Measurements from ENCODE around the gene TEX30. TPM values are rescaled to one million over a fixed set of nuclear protein-coding genes. Genes with fewer than 3 reads are reported as not detected.

TEX30 gene
- total RNA-seq, 1 experiment from 2014 or later: 13.1 TPM

GRCh38 chr13:102800145-102801041 is 26.8 kb upstream of the TEX30 start:
- no peaks in the 10 kb centered on the region for H3K4me1 ChIP-seq (ENCODE audit: insufficient read depth, low read length)
- no peaks in the 10 kb centered on the region for H3K79me1 ChIP-seq (ENCODE audit: insufficient read depth, low read depth, low read length, poor library complexity, severe bottlenecking)
- no peak overlapping the region for H3K27ac ChIP-seq (ENCODE audit: insufficient read length, low read depth, low read length)
- H4K5ac ChIP-seq (ENCODE audit: insufficient read length, low read depth, low read length): no peak overlapping the region
- H3K23ac ChIP-seq (ENCODE audit: insufficient read length, low read depth, low read length): no peak overlapping the region
- H3K27ac Mint-ChIP-seq: no peak overlapping the region
- H4K8ac ChIP-seq (replicated peaks; ENCODE audit: insufficient read length, low read depth, low read length): no peak overlapping the region
- no peak overlapping the region; the same call in 1 of the 2 replicates for H2BK15ac ChIP-seq (ENCODE audit: low read depth, low read length)
- peaks cover 5 to 8% of the 10 kb centered on the region in 2 experiments; a peak in 3 of 4 replicates for H3K4me1 Mint-ChIP-seq
- no peak overlapping the region for H2BK5ac ChIP-seq (ENCODE audit: insufficient read length, low read length)
- no peaks in the 10 kb centered on the region for H4K20me1 ChIP-seq (ENCODE audit: control insufficient read depth, insufficient read depth, insufficient read length)
- H2AFZ ChIP-seq (ENCODE audit: low read length): no peak overlapping the region
- H3K36me3 Mint-ChIP-seq (ENCODE audit: insufficient read depth in 1 of 3, low read depth in 3 of 3): peaks cover 0 to 3% (median 2%) of the 10 kb centered on the region in 3 experiments; a peak in 2 of 7 replicates
- H2BK120ac ChIP-seq (ENCODE audit: low read depth, low read length, poor library complexity, severe bottlenecking): no peak overlapping the region
- H4K91ac ChIP-seq (ENCODE audit: insufficient read length, low read depth, low read length): no peak overlapping the region
- TF ChIP-seq CTCF (conservative IDR thresholded peaks at IDR 0.05): peak; percentile 89
- H3T11ph ChIP-seq (ENCODE audit: low read length): no peak overlapping the region
- no peak overlapping the region; the same call in 1 of the 2 replicates for H3K14ac ChIP-seq (ENCODE audit: insufficient read depth, low read length)
- H3K18ac ChIP-seq (ENCODE audit: insufficient read length, low read depth, low read length): no peak overlapping the region
- H3K4ac ChIP-seq (ENCODE audit: low read depth, low read length): no peak overlapping the region
- peak overlapping the region; percentile 71 for H3K4me2 ChIP-seq (ENCODE audit: insufficient read depth, insufficient read length, low read length)
- H3K4me3 Mint-ChIP-seq: peak overlapping the region; percentile 93 to 96
- H2BK12ac ChIP-seq (ENCODE audit: insufficient read length, low read depth, low read length): no peak overlapping the region
- H3K56ac ChIP-seq (ENCODE audit: insufficient read length, low read depth, low read length): no peak overlapping the region
- DNase-seq: peak; percentile 80
- no CpG with 5 or more reads among the region's 81 CpGs for WGBS (ENCODE audit: extremely low coverage, insufficient read length, low lambda C conversion rate)
- no peak overlapping the region for H2AK5ac ChIP-seq (ENCODE audit: insufficient read length, low read length)
- peaks cover 15% of the 10 kb centered on the region for H3K23me2 ChIP-seq (ENCODE audit: insufficient read length, low read depth, low read length, poor library complexity, severe bottlenecking)
- no peak overlapping the region for H3K9ac ChIP-seq (ENCODE audit: extremely low read depth, insufficient read length, low read length)
- H3K27me3 Mint-ChIP-seq (ENCODE audit: low read depth): peaks cover 2% of the 10 kb centered on the region; the same call in 1 of the 2 replicates
- no peaks in the 10 kb centered on the region for H3K27me3 ChIP-seq (ENCODE audit: insufficient read depth, low read length)
- no peaks in the 10 kb centered on the region; the same call in 1 of the 2 replicates for H3K79me2 ChIP-seq (ENCODE audit: insufficient read depth, low read length)
- no peaks in the 10 kb centered on the region for H3K9me3 ChIP-seq (ENCODE audit: control insufficient read depth, low read depth, low read length)
- H2BK20ac ChIP-seq (ENCODE audit: low read depth, low read length, poor library complexity, severe bottlenecking): no peak overlapping the region
- H3K9me3 Mint-ChIP-seq: no peaks in the 10 kb centered on the region

All from H9 (cell line).